Prostate gland (tissue), 2 donors: ENCODE results near the gene IBA57. TPM values are rescaled to one million over a fixed set of nuclear protein-coding genes. Genes with fewer than 3 reads are reported as not detected.

ENCODE experiments used
- DNase-seq: peaks from one replicate; pipeline ENCODE4 v3.0.0-alpha.2; 2019; ENCODE audit warnings: low spot score
- H3K27ac ChIP-seq, 2 donors: fragments of 200-600 bp; sonication (generic); 2 replicates each; pipeline ENCODE4 v1.5.1; 2017 to 2019
- H3K27me3 ChIP-seq: fragments of 200-600 bp; sonication (generic); replicated peaks from 2 replicates; pipeline ENCODE4 v1.5.1; 2019; ENCODE audit not compliant: insufficient read depth
- H3K36me3 ChIP-seq, 2 donors: fragments of 200-600 bp; sonication (generic); 1 replicate in 1 of 2; 2 replicates in 1 of 2; pipeline versions ENCODE4 v1.5.1 to v1.8.1; 2017 to 2019
- H3K4me1 ChIP-seq: fragments of 200-600 bp; sonication (generic); replicated peaks from 2 replicates; pipeline ENCODE4 v1.5.1; 2019
- H3K4me3 ChIP-seq, 2 donors: fragments of 200-600 bp; sonication (generic); 2 replicates each; pipeline ENCODE4 v1.5.1; 2017 to 2019
- H3K9me3 ChIP-seq: fragments of 200-600 bp; sonication (generic); 2 replicates; pipeline ENCODE4 v1.5.1; 2017
- POLR2A ChIP-seq: fragments of 450-650 bp; IDR thresholded peaks from one replicate; pipeline ENCODE4 v1.6.1; 2016; ENCODE audit warnings: antibody characterized with exemption, mild to moderate bottlenecking
- POLR2AphosphoS5 ChIP-seq: sonication (generic); formaldehyde crosslinking; IDR thresholded peaks from one replicate; pipeline ENCODE4 v1.6.1; 2017; ENCODE audit warnings: antibody characterized with exemption
- WGBS: methylation state at CpG from one replicate; pipeline ENCODE4 v1.1.5; 2018; 5-methylcytosine and 5-hydroxymethylcytosine counted together
- intact Hi-C: fragments of 100-400 bp; cut with DNase I; formaldehyde crosslinking; loops from one replicate; pipeline ENCODE4 v1.14.2; 2022
- total RNA-seq, 2 donors: library from RNA; depleted of rRNA; stranded (reverse); fragments of >200 nt; gene quantifications; one replicate each; pipeline ENCODE4 v1.1.0, GENCODE V29; 2016
- TF ChIP-seq, protein P1 (sequence below), 4 experiments: fragments of 200-600 bp in 2 of 4; fragments of 450-650 bp in 2 of 4; sonication (generic) in 2 of 4; IDR thresholded peaks; 1 replicate in 3 of 4; 2 replicates in 1 of 4; pipeline ENCODE4 v1.5.1; 2016 to 2019; ENCODE audit warnings: antibody characterized with exemption in 4 of 4, mild to moderate bottlenecking in 2 of 4, moderate library complexity in 2 of 4

Gene IBA57
- total RNA-seq, 2 donors from 2014 or later: 5.6 to 17.4 TPM

DNA sequence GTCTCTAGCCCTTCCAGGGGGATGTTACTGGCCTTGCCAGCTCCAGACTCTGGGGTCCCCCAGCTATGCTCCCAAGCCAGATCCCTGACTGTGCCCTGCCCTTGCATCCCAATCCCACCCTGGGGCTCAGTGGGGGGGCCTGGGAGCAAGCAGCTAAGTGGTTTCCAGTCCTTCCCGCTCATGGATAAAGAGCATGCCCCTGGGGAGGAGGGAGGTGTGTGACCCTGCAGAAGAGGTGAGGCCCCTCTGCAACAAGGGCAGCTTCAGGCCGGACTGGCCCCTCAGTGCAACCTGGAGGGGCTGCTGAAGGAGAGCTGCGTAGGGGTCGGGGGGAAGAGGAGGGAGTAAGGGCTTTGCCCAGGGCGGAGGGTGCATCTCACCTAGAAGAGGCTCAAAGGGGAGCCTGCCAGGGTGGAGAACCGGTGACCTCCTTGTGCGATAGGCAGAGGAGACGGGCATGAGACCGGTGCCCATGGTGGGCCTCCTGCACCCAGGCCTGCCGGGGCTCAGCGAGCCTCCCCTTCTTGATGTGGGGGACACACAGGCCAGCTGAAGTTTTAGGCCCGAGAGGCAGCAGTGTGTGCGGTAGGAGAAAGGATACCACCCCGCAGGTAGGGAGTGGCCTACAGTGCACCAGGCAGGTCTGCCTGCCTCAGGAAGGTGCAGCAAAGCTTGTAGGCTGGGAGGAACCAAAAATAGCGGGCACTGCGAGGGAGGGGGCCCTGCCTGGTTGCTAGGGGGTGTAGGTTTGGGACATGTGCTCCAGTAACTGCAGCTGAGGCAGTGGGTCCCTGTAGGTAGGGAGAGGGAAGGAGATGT, 45.3 kb downstream of the IBA57 start:
- TF ChIP-seq, protein P1, sequence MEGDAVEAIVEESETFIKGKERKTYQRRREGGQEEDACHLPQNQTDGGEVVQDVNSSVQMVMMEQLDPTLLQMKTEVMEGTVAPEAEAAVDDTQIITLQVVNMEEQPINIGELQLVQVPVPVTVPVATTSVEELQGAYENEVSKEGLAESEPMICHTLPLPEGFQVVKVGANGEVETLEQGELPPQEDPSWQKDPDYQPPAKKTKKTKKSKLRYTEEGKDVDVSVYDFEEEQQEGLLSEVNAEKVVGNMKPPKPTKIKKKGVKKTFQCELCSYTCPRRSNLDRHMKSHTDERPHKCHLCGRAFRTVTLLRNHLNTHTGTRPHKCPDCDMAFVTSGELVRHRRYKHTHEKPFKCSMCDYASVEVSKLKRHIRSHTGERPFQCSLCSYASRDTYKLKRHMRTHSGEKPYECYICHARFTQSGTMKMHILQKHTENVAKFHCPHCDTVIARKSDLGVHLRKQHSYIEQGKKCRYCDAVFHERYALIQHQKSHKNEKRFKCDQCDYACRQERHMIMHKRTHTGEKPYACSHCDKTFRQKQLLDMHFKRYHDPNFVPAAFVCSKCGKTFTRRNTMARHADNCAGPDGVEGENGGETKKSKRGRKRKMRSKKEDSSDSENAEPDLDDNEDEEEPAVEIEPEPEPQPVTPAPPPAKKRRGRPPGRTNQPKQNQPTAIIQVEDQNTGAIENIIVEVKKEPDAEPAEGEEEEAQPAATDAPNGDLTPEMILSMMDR (IDR thresholded peaks at IDR 0.05): no peak
- TF ChIP-seq POLR2A (no peak), POLR2AphosphoS5 (no peak)
- Histone ChIP-seq H3K27me3 (no peaks in the 10 kb centered on the region), H3K4me1 (no peaks in the 10 kb centered on the region), H3K27ac (no peak overlapping the region), H3K36me3 (no peaks in the 10 kb centered on the region), H3K9me3 (no peaks in the 10 kb centered on the region), H3K4me3 (no peak overlapping the region)
- intact Hi-C loops: no loop called here
- 94% methylated on average over 16 of the region's 16 CpGs for WGBS
- DNase-seq: no peak

DNA sequence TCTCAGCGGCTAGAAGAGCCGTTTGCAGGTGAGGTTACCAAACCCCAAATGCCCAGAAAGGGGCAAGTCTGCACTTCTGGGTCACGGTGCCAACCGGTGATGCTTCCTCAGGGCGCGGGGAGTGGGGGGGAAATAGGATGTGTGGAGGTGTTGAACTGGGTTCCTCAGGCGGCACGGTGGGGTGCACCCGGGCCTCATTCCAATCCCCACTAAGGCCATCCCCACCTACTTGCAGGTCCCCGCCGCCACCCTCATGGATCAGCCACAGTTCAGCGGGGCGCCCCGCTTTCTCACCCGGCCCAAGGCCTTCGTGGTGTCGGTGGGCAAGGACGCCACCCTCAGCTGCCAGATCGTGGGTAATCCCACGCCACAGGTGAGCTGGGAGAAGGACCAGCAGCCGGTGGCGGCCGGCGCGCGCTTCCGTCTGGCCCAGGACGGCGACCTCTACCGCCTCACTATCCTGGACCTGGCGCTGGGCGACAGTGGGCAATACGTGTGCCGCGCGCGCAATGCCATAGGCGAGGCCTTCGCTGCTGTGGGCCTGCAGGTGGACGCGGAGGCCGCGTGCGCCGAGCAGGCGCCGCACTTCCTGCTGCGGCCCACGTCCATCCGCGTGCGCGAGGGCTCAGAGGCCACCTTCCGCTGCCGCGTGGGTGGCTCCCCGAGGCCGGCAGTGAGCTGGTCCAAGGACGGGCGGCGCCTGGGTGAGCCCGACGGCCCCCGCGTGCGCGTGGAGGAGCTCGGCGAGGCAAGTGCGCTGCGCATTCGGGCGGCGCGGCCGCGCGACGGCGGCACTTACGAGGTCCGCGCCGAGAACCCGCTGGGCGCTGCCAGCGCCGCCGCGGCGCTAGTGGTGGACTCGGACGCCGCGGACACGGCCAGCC, 46.2 kb downstream of the IBA57 start:
- H3K9me3 ChIP-seq: no peaks in the 10 kb centered on the region
- intact Hi-C loops: no loop called here

DNA sequence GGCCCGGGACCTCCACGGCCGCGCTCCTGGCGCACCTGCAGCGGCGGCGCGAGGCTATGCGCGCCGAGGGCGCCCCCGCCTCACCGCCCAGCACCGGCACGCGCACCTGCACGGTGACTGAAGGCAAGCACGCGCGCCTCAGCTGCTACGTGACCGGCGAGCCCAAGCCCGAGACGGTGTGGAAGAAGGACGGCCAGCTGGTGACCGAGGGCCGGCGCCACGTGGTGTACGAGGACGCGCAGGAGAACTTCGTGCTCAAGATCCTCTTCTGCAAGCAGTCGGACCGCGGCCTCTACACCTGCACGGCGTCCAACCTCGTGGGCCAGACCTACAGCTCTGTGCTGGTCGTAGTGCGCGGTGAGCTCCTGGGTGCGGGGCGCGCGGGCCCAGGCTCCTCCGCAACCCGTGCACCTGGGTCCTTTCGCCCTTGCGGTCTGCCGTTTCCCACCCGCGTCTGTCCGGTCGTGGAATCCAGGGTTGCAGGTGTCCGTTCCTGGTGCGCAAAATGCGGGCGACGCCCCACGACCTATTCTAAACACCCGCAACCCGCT, 46.9 kb downstream of the IBA57 start:
- TF ChIP-seq, protein P1 (IDR thresholded peaks at IDR 0.05): no peak
- no peak for TF ChIP-seq POLR2A
- TF ChIP-seq POLR2AphosphoS5: no peak
- 31% methylated on average over 65 of the region's 66 CpGs for WGBS
- intact Hi-C loops: no loop called here
- no peak for DNase-seq
- Histone ChIP-seq H3K9me3 (no peaks in the 10 kb centered on the region), H3K36me3 (no peaks in the 10 kb centered on the region), H3K4me3 (peak overlapping the region; percentile 38 to 49), H3K27ac (peak overlapping the region in 1 of 2 donors; percentile 76), H3K4me1 (no peaks in the 10 kb centered on the region), H3K27me3 (no peaks in the 10 kb centered on the region)

More for the DNA sequence above, 46.2 kb downstream of the IBA57 start:
- Histone ChIP-seq H3K4me1 (no peaks in the 10 kb centered on the region), H3K36me3 (no peaks in the 10 kb centered on the region), H3K27me3 (no peaks in the 10 kb centered on the region), H3K27ac (no peak overlapping the region), H3K4me3 (no peak overlapping the region)
- WGBS: 81% methylated on average over 85 of the region's 96 CpGs
- TF ChIP-seq, protein P1 (IDR thresholded peaks at IDR 0.05): no peak
- TF ChIP-seq POLR2A (no peak), POLR2AphosphoS5 (no peak)
- DNase-seq: no peak

DNA sequence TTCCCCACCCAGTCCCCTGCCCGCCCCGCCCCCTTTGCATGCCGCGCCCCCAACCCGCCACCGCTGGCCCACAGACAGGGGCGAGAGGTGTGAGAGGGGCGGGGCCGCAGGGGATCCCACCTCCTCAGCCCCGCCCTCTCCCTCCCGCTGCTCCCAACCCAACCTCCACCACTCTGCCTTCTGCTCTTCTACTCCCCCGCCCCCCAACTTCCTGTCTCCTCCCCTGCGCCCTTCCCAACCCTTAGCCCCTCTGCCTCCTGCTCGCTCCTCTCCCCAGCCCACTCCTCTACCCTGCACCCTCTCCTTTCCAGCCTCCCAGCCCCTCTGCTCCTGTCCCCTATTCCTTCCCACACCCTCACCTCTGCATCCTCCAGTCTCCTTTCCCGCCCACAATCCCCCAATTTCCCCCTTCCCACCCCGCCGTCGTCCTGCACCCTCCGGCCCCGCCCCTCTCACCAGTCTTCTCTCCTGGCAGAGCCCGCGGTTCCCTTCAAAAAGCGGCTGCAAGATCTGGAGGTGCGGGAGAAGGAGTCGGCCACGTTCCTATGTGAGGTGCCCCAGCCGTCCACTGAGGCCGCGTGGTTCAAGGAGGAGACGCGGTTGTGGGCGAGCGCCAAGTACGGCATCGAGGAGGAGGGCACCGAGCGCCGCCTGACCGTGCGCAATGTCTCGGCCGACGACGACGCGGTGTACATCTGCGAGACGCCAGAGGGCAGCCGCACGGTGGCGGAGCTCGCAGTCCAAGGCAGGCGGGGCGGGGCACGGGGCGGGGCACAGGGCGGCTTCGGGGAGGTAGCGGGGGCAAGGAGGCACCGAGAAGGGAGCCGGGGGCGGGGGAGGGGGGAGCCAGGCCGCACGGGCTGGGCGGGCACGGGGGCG, 47.6 kb downstream of the IBA57 start:
- H3K36me3 ChIP-seq: no peaks in the 10 kb centered on the region
- no peaks in the 10 kb centered on the region for H3K9me3 ChIP-seq
- peak overlapping the region; percentile 73 to 76 for H3K27ac ChIP-seq
- no peaks in the 10 kb centered on the region for H3K27me3 ChIP-seq
- H3K4me1 ChIP-seq: no peaks in the 10 kb centered on the region
- WGBS: under 1% methylated on average over 51 of the region's 67 CpGs
- peak; percentile 91 for DNase-seq
- peak overlapping the region; percentile 38 to 49 for H3K4me3 ChIP-seq
- intact Hi-C loops: no loop called here
- TF ChIP-seq, protein P1 (IDR thresholded peaks at IDR 0.05): peak; percentile 38 to 69 (median 64)
- no peak for TF ChIP-seq POLR2A
- peak; percentile 59 for TF ChIP-seq POLR2AphosphoS5
